Gastrocnemius medialis (tissue), 4 donors: ENCODE measurements around the gene IFNA13. TPM values are rescaled to one million over a fixed set of nuclear protein-coding genes. Genes with fewer than 3 reads are reported as not detected.
"Not testable (repeated sequence)": the region's sequence is repeated elsewhere in the genome, so short reads cannot be mapped to it uniquely, and the experiment has no call there.

Source experiments
- ATAC-seq, 2 donors: fragments of 150-250 bp; one replicate each; pipeline ENCODE4 v1.9.1; 2016
- DNase-seq, 2 donors: peaks; one replicate each; pipeline ENCODE4 v3.0.0-alpha.2; 2019
- H3K27ac ChIP-seq, 4 donors: fragments of 200-600 bp; sonication (generic); 1 replicate in 1 of 4; 2 replicates in 3 of 4; pipeline ENCODE4 v1.5.1; 2016 to 2018; ENCODE audit warnings: mild to moderate bottlenecking in 2 of 4, moderate library complexity in 1 of 4
- H3K27me3 ChIP-seq, 3 donors: fragments of 200-600 bp; sonication (generic) in 2 of 3; 1 replicate in 1 of 3; 2 replicates in 2 of 3; pipeline versions ENCODE4 v1.5.1 to v1.6.0; 2016 to 2019; ENCODE audit warnings: mild to moderate bottlenecking in 1 of 3, moderate library complexity in 1 of 3
- H3K36me3 ChIP-seq, 2 donors: fragments of 200-600 bp; sonication (generic) in 1 of 2; one replicate each; pipeline ENCODE4 v1.5.1; 2017 to 2018
- H3K4me1 ChIP-seq, 2 donors: fragments of 200-600 bp; sonication (generic) in 1 of 2; one replicate each; pipeline ENCODE4 v1.5.1; 2016 to 2017; ENCODE audit warnings: mild to moderate bottlenecking in 2 of 2
- H3K4me3 ChIP-seq, 4 donors: fragments of 200-600 bp; sonication (generic) in 3 of 4; 1 replicate in 1 of 4; 2 replicates in 3 of 4; pipeline ENCODE4 v1.5.1; 2016 to 2019; ENCODE audit warnings: mild to moderate bottlenecking in 2 of 4
- H3K9me3 ChIP-seq, 3 donors: fragments of 200-600 bp; sonication (generic) in 2 of 3; 1 replicate in 1 of 3; 2 replicates in 2 of 3; pipeline ENCODE4 v1.5.1; 2016 to 2019
- POLR2A ChIP-seq, 2 donors: fragments of 450-650 bp; IDR thresholded peaks; one replicate each; pipeline ENCODE4 v1.6.1; 2017; ENCODE audit warnings: antibody characterized with exemption in 2 of 2, mild to moderate bottlenecking in 2 of 2, moderate library complexity in 2 of 2
- in situ Hi-C, 4 donors: fragments of 200-750 bp; cut with MboI; loops; one replicate each; pipeline versions ENCODE4 v1.15.0 to v1.8.0; 2017; ENCODE audit warnings: low sequenced_read_pairs in 4 of 4
- intact Hi-C: fragments of 100-400 bp; cut with DNase I; formaldehyde crosslinking; loops from one replicate; pipeline ENCODE4 v1.15.1; 2023; ENCODE audit warnings: low total_unique reads
- total RNA-seq, 4 donors: library from RNA; depleted of rRNA; stranded (reverse); fragments of >200 nt; gene quantifications; one replicate each; pipeline versions ENCODE4 v1.1.0 to v1.2.3, GENCODE V29; 2016
- TF ChIP-seq, protein P1 (sequence below), 5 experiments: fragments of 450-650 bp in 3 of 5; fragments of 200-600 bp in 2 of 5; sonication (generic) in 2 of 5; IDR thresholded peaks in 4 of 5; conservative IDR thresholded peaks in 1 of 5; 1 replicate in 4 of 5; 2 replicates in 1 of 5; pipeline ENCODE4 v1.5.1; 2016 to 2019; ENCODE audit warnings: antibody characterized with exemption in 5 of 5, mild to moderate bottlenecking in 3 of 5, moderate library complexity in 3 of 5

The IFNA13 gene
- total RNA-seq, 4 donors from 2014 or later, result not detected

DNA sequence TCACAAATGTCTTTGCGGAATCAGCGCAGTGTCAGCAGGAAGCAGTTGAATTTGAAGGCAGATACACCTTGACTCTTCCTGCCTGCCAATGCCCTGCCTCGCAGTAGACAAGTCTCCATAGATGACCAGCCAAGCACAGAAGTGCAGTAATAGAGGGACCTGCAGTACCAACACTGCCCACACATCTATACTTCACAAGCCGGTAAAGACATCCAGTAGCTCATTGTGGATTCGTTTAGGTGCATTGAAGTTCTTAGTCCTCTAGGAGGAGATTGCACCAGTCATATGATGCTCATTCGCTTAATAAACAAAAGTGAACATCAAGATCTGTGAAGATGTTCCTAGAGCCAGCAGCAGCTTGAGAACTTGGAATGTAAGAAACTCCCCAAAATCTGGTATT is 24.4 kb upstream of the IFNA13 start:
- TF ChIP-seq, protein P1, sequence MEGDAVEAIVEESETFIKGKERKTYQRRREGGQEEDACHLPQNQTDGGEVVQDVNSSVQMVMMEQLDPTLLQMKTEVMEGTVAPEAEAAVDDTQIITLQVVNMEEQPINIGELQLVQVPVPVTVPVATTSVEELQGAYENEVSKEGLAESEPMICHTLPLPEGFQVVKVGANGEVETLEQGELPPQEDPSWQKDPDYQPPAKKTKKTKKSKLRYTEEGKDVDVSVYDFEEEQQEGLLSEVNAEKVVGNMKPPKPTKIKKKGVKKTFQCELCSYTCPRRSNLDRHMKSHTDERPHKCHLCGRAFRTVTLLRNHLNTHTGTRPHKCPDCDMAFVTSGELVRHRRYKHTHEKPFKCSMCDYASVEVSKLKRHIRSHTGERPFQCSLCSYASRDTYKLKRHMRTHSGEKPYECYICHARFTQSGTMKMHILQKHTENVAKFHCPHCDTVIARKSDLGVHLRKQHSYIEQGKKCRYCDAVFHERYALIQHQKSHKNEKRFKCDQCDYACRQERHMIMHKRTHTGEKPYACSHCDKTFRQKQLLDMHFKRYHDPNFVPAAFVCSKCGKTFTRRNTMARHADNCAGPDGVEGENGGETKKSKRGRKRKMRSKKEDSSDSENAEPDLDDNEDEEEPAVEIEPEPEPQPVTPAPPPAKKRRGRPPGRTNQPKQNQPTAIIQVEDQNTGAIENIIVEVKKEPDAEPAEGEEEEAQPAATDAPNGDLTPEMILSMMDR (IDR thresholded peaks at IDR 0.05 in 4 of 5, conservative IDR thresholded peaks at IDR 0.05 in 1 of 5), result peak in 1 of 5 experiments; percentile 16
- no peak for TF ChIP-seq POLR2A (IDR thresholded peaks at IDR 0.05)
- H3K27me3 ChIP-seq, result peaks cover 4 to 6% (median 5%) of the 10 kb centered on the region in 3 donors
- H3K4me1 ChIP-seq, result no peaks in the 10 kb centered on the region
- no peak overlapping the region for H3K4me3 ChIP-seq
- in situ Hi-C loops, result loop anchor here in 3 of 4 donors (5.0 to 10.0 kb wide), 3 partner anchors 65 to 70 kb away; no protein-coding TSS in a partner anchor
- H3K9me3 ChIP-seq, result no peaks in the 10 kb centered on the region
- ATAC-seq (no peak), DNase-seq (no peak)
- H3K27ac ChIP-seq, result no peak overlapping the region
- intact Hi-C loops, result no loop called here
- H3K36me3 ChIP-seq, result no peaks in the 10 kb centered on the region

DNA sequence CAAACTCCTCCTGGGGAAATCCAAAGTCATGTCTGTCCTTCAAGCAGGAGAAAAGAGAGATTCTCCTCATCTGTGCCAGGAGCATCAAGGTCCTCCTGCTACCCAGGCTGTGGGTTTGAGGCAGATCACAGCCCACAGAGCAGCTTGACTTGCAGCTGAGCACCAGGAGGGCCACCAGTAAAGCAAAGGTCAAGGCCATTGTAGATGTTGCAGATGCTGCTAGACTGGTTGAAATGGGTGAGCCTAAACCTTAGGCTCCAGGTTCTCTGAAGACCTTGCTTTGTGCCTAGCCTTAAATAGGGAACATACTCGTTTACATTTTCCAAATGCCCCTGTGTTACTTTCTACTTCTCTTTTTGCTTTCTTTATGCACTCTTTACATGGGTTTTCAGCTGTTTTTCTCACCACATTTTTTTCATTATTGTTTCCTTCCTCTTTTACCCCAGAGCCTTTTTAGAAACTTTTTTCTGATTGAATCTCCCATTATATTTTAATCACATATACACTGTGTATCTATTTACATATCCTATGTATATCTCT is 17.3 kb upstream of the IFNA13 start, which contains the start of gene IFNA2:
Gene IFNA2 (minus strand): TSS at position 268 of the 540 bp plus-strand sequence. CDS start 69 bp downstream, at position 199.
- Histone ChIP-seq H3K27ac (no peak within 1 kb of the TSS), H3K4me3 (no peak within 1 kb of the TSS), H3K9me3 (no peaks in the 10 kb centered on the region), H3K27me3 (peaks cover 0 to 11% (median 7%) of the 10 kb centered on the region in 3 donors), H3K36me3 (no peaks in the 10 kb centered on the region), H3K4me1 (no peaks in the 10 kb centered on the region)
- DNase-seq (no peak), ATAC-seq (no peak)
- no peak for TF ChIP-seq POLR2A (IDR thresholded peaks at IDR 0.05)
- TF ChIP-seq, protein P1 (IDR thresholded peaks at IDR 0.05 in 4 of 5, conservative IDR thresholded peaks at IDR 0.05 in 1 of 5), result no peak
- in situ Hi-C loops (no loop called here), intact Hi-C loops (no loop called here)

DNA sequence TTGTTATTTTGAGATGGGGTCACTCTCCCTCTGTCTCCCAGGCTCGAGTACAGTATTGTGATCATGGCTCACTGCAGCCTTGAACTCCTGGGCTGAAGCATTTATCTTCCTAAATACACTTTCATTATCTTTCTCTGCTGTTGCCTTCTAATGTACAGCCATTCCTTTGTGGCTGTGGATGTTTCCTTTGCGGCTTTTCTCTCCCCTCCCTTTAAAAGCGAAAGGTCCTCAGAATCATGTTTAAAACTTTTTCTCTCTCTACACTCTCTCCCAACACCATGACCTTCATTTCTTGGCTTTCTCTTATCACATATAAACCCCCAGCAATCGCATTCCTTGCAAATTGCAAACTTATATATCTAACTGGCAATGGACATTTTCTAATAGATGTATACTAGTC is 15.8 kb upstream of the IFNA13 start:
- DNase-seq (no peak), ATAC-seq (no peak)
- TF ChIP-seq, protein P1 (IDR thresholded peaks at IDR 0.05 in 4 of 5, conservative IDR thresholded peaks at IDR 0.05 in 1 of 5), result no peak
- no peak for TF ChIP-seq POLR2A (IDR thresholded peaks at IDR 0.05)
- Histone ChIP-seq H3K27me3 (peaks cover 0 to 11% (median 7%) of the 10 kb centered on the region in 3 donors), H3K27ac (no peak overlapping the region), H3K4me1 (no peaks in the 10 kb centered on the region), H3K4me3 (no peak overlapping the region), H3K9me3 (no peaks in the 10 kb centered on the region), H3K36me3 (no peaks in the 10 kb centered on the region)
- in situ Hi-C loops (no loop called here), intact Hi-C loops (no loop called here)

DNA sequence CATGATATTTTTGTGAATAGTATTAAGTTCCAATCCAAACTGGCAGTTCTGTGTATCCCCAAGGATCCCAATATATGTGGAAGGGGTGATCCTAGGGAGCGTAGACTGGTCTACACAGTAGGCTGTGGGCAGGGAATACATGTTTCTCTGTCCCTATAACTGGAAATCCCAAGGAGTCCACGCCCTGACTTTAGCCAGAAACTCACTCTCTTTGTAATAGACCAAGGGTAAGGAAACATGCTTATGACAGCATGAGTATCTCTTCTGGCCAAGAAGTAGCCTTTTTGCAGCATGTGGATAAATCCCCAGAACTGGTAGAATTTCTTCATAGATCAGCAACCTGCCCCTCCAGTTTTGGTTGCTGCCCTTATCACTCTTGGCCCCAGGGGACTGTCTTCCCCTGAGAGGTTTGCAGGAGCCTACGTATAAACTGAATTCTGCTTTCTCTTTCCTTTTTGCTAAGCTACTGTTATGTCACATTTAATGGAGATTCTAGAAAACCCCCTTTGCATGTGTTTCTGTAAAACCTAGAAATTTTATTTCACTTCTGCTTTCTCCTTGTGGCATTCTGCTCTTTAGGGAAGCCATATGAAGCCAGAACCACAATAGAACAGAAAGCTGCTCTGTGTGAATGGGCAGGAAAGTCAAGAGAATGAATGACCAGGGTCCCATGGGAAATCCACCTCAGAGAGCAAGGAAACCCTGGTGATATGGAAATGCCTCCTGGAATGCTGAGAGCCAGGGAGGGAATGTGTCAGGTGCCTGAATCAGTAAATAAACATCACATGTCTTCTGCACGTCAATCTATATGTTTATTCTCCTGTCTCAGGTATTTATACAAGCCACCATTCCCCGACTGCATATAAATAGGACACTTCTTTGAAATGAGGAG is 13.8 kb upstream of the IFNA13 start:
- no peak overlapping the region for H3K27ac ChIP-seq
- TF ChIP-seq, protein P1 (IDR thresholded peaks at IDR 0.05 in 4 of 5, conservative IDR thresholded peaks at IDR 0.05 in 1 of 5), result no peak
- TF ChIP-seq POLR2A (IDR thresholded peaks at IDR 0.05), result no peak
- intact Hi-C loops, result loop anchor here (1.0 kb wide), 1 partner anchor 40 kb away; no protein-coding TSS in a partner anchor
- H3K4me3 ChIP-seq, result no peak overlapping the region
- H3K27me3 ChIP-seq, result peaks cover 0 to 11% (median 5%) of the 10 kb centered on the region in 3 donors
- no peak for DNase-seq
- no peaks in the 10 kb centered on the region for H3K4me1 ChIP-seq
- ATAC-seq, result no peak
- no peaks in the 10 kb centered on the region for H3K36me3 ChIP-seq
- in situ Hi-C loops, result no loop called here
- H3K9me3 ChIP-seq, result no peaks in the 10 kb centered on the region

DNA sequence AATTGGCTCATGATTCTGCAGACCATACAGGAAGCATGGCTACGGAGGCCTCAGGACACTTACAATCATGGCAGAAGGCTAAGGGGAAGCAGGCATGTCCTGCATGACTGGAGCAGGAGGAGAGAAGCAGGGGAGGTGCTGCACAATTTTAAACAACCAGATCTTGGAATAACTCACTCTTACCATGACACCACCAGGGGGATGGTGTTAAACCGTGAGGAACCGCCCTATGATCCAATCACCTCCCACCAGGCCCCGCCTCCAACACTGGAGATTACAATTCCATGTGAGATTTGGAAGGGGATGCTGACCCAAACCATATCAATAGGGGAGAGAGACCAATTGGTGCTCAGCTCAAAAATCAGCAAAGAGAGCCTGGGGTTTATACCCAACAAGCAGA is 3.6 kb upstream of the IFNA13 start:
- ATAC-seq, intact Hi-C loops, H3K27ac ChIP-seq, H3K36me3 ChIP-seq, DNase-seq, H3K9me3 ChIP-seq, H3K27me3 ChIP-seq, H3K4me3 ChIP-seq, in situ Hi-C loops, H3K4me1 ChIP-seq: not testable (repeated sequence)

DNA sequence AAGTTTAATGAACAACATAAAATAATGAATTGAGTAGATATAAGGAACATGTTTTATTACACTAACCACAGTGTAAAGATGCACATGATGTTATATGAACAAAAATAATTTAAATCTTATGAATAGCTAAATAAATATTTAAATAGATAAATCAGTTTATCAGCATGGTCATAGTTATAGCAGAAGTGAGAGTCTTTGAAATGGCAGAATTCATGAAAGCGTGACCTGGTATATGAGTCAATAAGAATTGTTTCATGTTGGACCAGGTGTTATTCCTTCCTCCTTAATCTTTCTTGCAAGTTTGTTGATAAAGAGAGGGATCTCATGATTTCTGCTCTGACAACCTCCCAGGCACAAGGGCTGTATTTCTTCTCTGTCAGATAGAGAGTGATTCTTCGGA is 688 bp downstream of the IFNA13 start:
- H3K9me3 ChIP-seq, in situ Hi-C loops, H3K36me3 ChIP-seq, H3K27me3 ChIP-seq, H3K4me1 ChIP-seq, H3K4me3 ChIP-seq, intact Hi-C loops, ATAC-seq, DNase-seq, H3K27ac ChIP-seq: not testable (repeated sequence)
